SH-SY5Y (cell line): ENCODE measurements around the gene MEF2A.

Experiments used
- GATA2 ChIP-seq: IDR thresholded peaks from 2 replicates; pipeline ENCODE4 v1.6.1; 2011; ENCODE audit warnings: mild to moderate bottlenecking, low read depth, low read length
- GATA3 ChIP-seq: IDR thresholded peaks from 2 replicates; pipeline ENCODE4 v1.6.1; 2011; ENCODE audit warnings: low read depth, mild to moderate bottlenecking, low read length, moderate library complexity

DNA sequence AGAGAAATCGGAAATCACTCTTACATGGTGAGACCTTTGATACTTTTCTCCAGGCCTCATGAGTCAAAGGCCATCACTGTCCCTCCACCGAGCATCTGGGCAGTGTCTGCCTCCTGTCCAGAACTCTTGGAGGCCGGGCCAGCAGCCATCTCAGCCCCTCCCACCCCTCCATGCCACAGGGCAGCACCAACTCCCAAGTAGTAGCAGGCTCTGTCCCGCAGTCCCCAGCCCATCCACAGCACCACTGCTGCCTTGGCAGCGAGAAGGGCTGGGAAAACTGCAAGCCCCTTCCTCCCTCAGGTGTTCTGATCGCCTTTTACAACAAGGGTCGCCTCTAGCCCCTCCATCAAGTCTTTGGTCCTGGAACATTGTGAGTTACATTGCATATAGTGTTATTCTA lies 161.9 kb downstream of the MEF2A start:
- TF ChIP-seq GATA2 = no peak
- no peak for TF ChIP-seq GATA3
